ENCODE measurements around the gene LGALS4.
A peak's percentile ranks its signal among the peaks of the same experiment; 100 is the strongest.

- TF ChIP-seq, protein P1, sequence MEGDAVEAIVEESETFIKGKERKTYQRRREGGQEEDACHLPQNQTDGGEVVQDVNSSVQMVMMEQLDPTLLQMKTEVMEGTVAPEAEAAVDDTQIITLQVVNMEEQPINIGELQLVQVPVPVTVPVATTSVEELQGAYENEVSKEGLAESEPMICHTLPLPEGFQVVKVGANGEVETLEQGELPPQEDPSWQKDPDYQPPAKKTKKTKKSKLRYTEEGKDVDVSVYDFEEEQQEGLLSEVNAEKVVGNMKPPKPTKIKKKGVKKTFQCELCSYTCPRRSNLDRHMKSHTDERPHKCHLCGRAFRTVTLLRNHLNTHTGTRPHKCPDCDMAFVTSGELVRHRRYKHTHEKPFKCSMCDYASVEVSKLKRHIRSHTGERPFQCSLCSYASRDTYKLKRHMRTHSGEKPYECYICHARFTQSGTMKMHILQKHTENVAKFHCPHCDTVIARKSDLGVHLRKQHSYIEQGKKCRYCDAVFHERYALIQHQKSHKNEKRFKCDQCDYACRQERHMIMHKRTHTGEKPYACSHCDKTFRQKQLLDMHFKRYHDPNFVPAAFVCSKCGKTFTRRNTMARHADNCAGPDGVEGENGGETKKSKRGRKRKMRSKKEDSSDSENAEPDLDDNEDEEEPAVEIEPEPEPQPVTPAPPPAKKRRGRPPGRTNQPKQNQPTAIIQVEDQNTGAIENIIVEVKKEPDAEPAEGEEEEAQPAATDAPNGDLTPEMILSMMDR (IDR thresholded peaks at IDR 0.05): no peak
- TF ChIP-seq POLR2A (IDR thresholded peaks at IDR 0.05) (no peak), POLR2AphosphoS5 (IDR thresholded peaks at IDR 0.05) (peak in 1 of 3 donors; percentile 19)
These were observed 24.9 kb upstream of the LGALS4 start for GRCh38 chr19:38837656-38838121.
